ENCODE data around the gene SLC27A2. TPM values are rescaled to one million over a fixed set of nuclear protein-coding genes. Genes with fewer than 3 reads are reported as not detected.

Gene SLC27A2
- total RNA-seq, 1 donor from 2014 or later, result 0.51 TPM

GRCh38 chr15:50280271-50280670 lies 98.3 kb downstream of the SLC27A2 start:
- peaks cover 2% of the 10 kb centered on the region for H3K27me3 Mint-ChIP-seq (ENCODE audit: unreplicated experiment)
- no peak for DNase-seq (ENCODE audit: low spot score)

GRCh38 chr15:50281427-50281826 lies 99.4 kb downstream of the SLC27A2 start:
- Mint-ChIP-seq H3K27me3 (ENCODE audit: unreplicated experiment) (peaks cover 2% of the 10 kb centered on the region), H3K4me3 (ENCODE audit: unreplicated experiment) (no peak overlapping the region), H3K9me3 (ENCODE audit: unreplicated experiment) (no peaks in the 10 kb centered on the region), H3K36me3 (ENCODE audit: low read depth, unreplicated experiment) (no peaks in the 10 kb centered on the region), H3K27ac (ENCODE audit: unreplicated experiment) (no peak overlapping the region), H3K4me1 (ENCODE audit: unreplicated experiment) (no peaks in the 10 kb centered on the region)
- no peak for TF ChIP-seq CTCF (IDR thresholded peaks at IDR 0.05; ENCODE audit: unreplicated experiment)
- DNase-seq (ENCODE audit: low spot score), result no peak

More at GRCh38 chr15:50280271-50280670, 98.3 kb downstream of the SLC27A2 start:
- H3K36me3 Mint-ChIP-seq (ENCODE audit: low read depth, unreplicated experiment), result no peaks in the 10 kb centered on the region
- H3K27ac Mint-ChIP-seq (ENCODE audit: unreplicated experiment), result peak overlapping the region; percentile 16
- H3K4me3 Mint-ChIP-seq (ENCODE audit: unreplicated experiment), result no peak overlapping the region
- H3K4me1 Mint-ChIP-seq (ENCODE audit: unreplicated experiment), result no peaks in the 10 kb centered on the region
- TF ChIP-seq CTCF (IDR thresholded peaks at IDR 0.05; ENCODE audit: unreplicated experiment), result no peak
- H3K9me3 Mint-ChIP-seq (ENCODE audit: unreplicated experiment), result no peaks in the 10 kb centered on the region

Other genes starting within 250 kb of the SLC27A2 start
- gene ATP8B4, start 63.0 kb upstream of the SLC27A2 start, total RNA-seq (ENCODE audit: unreplicated experiment), result 45.8 TPM
- not detected for gene HDC, start 83.5 kb downstream of the SLC27A2 start, total RNA-seq (ENCODE audit: unreplicated experiment)
- 58.5 TPM for gene GABPB1, start 173.0 kb downstream of the SLC27A2 start, total RNA-seq (ENCODE audit: unreplicated experiment)
- 50.4 TPM for gene USP8, start 242.2 kb downstream of the SLC27A2 start, total RNA-seq (ENCODE audit: unreplicated experiment)

Data from endothelial cell (in vitro differentiated cells).